HL-60 (cell line): Measurements from ENCODE around the gene PTBP3.

Experiments used
- GABPA ChIP-seq: IDR thresholded peaks from 2 replicates; pipeline ENCODE4 v1.6.1; 2012; ENCODE audit warnings: low read depth
- POLR2AphosphoS5 ChIP-seq: IDR thresholded peaks from 2 replicates; pipeline ENCODE4 v1.6.1; 2012; ENCODE audit warnings: low read depth
- TF ChIP-seq, protein P1 (sequence below): IDR thresholded peaks from one replicate; pipeline ENCODE4 v1.5.1; 2011; ENCODE audit warnings: low read length, control low read depth, inconsistent platforms; ENCODE audit not compliant: insufficient read depth

DNA sequence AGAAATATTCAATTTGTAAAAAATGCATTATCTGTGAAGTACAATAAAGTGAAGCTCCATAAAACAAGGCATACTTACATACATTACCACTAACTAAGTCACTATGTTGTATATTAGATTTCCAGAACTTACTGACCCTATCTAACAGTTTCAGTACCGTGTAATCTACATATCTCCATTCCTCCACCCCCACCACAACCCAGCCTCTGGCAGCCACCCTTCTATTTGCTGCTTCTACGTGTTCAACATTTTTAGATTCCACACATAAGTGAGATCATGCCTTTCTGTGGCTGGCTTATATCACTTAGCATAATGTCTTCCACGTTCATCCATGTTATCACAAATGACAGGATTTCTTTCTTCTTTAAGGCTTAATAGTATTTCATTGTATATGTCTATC lies 31.3 kb upstream of the PTBP3 start:
- TF ChIP-seq POLR2AphosphoS5, result no peak
- TF ChIP-seq, protein P1, sequence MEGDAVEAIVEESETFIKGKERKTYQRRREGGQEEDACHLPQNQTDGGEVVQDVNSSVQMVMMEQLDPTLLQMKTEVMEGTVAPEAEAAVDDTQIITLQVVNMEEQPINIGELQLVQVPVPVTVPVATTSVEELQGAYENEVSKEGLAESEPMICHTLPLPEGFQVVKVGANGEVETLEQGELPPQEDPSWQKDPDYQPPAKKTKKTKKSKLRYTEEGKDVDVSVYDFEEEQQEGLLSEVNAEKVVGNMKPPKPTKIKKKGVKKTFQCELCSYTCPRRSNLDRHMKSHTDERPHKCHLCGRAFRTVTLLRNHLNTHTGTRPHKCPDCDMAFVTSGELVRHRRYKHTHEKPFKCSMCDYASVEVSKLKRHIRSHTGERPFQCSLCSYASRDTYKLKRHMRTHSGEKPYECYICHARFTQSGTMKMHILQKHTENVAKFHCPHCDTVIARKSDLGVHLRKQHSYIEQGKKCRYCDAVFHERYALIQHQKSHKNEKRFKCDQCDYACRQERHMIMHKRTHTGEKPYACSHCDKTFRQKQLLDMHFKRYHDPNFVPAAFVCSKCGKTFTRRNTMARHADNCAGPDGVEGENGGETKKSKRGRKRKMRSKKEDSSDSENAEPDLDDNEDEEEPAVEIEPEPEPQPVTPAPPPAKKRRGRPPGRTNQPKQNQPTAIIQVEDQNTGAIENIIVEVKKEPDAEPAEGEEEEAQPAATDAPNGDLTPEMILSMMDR, result no peak
- no peak for TF ChIP-seq GABPA
